Measurements from ENCODE around the gene FBXL7.

The FBXL7 gene

DNA sequence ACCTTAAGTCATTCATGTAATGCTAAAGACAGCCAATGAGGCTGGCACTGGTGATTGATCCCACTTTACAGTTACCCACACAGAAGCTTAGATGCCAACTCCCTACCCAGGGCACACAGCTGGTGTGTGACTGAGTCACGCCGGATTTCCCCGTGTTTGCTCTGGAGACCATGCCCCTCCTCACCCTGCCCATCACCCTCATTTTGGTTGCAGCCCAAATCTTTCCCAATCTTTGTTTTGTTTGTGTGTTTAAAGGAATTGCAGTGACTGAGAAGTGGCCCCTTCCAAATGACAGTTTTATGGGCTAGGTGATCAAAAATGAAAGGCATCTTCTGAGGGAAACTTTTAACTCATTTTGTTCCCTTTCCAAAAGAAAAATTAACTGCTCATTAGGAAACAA is 10.9 kb downstream of the FBXL7 start:
- no peak for TF ChIP-seq EZH2phosphoT487 (IDR thresholded peaks at IDR 0.05; ENCODE audit: borderline replicate concordance)
- TF ChIP-seq, protein P1, sequence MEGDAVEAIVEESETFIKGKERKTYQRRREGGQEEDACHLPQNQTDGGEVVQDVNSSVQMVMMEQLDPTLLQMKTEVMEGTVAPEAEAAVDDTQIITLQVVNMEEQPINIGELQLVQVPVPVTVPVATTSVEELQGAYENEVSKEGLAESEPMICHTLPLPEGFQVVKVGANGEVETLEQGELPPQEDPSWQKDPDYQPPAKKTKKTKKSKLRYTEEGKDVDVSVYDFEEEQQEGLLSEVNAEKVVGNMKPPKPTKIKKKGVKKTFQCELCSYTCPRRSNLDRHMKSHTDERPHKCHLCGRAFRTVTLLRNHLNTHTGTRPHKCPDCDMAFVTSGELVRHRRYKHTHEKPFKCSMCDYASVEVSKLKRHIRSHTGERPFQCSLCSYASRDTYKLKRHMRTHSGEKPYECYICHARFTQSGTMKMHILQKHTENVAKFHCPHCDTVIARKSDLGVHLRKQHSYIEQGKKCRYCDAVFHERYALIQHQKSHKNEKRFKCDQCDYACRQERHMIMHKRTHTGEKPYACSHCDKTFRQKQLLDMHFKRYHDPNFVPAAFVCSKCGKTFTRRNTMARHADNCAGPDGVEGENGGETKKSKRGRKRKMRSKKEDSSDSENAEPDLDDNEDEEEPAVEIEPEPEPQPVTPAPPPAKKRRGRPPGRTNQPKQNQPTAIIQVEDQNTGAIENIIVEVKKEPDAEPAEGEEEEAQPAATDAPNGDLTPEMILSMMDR (conservative IDR thresholded peaks at IDR 0.05; ENCODE audit: low read length), result no peak
- Histone ChIP-seq H3K9ac (ENCODE audit: low read depth, low read length, poor library complexity, severe bottlenecking) (no peak overlapping the region), H3K27me3 (ENCODE audit: insufficient read depth, low read length, poor library complexity, severe bottlenecking) (no peaks in the 10 kb centered on the region), H3K79me2 (ENCODE audit: insufficient read depth, low read length) (no peaks in the 10 kb centered on the region), H3K4me3 (ENCODE audit: low read length, poor library complexity, severe bottlenecking) (no peak overlapping the region), H3K4me2 (ENCODE audit: low read depth, low read length, poor library complexity, severe bottlenecking) (no peak overlapping the region), H3K4me1 (ENCODE audit: insufficient read depth, low read length, poor library complexity, severe bottlenecking) (no peaks in the 10 kb centered on the region), H3F3A (ENCODE audit: low read depth) (no peaks in the 10 kb centered on the region), H3K9me3 (ENCODE audit: insufficient read depth, low read depth, low read length) (no peaks in the 10 kb centered on the region), H3K9me2 (replicated peaks; ENCODE audit: low read depth, low read length) (no peaks in the 10 kb centered on the region), H3K36me3 (ENCODE audit: insufficient read depth, low read length) (no peaks in the 10 kb centered on the region), H2AFZ (ENCODE audit: low read length) (no peak overlapping the region), H4K20me1 (ENCODE audit: insufficient read depth, low read length, poor library complexity, severe bottlenecking) (no peaks in the 10 kb centered on the region)

DNA sequence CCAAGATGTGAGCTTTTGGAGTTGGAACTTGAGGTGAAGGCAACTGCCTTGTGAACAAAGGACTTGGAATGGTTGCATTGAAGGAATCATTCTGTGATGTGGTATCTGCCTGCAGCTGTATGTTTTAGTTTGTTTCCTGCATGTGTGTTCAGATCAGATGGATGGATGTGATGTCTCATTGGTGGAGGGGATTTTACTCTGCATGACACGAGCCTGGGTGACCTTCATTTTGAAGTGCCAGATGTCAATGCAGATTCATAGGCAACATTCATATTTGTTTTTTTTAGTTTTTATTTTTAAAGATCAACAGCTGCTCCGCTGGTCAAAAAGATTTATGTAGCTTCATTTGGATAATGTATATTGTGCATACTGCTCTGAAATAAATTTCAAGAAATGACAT is 13.5 kb downstream of the FBXL7 start:
- no peaks in the 10 kb centered on the region for H3K9me2 ChIP-seq (replicated peaks; ENCODE audit: low read depth, low read length)
- H3K27me3 ChIP-seq (ENCODE audit: insufficient read depth, low read length, poor library complexity, severe bottlenecking), result no peaks in the 10 kb centered on the region
- no peaks in the 10 kb centered on the region; the same call in 1 of the 2 replicates for H3K9me3 ChIP-seq (ENCODE audit: insufficient read depth, low read depth, low read length)
- no peaks in the 10 kb centered on the region for H3K36me3 ChIP-seq (ENCODE audit: insufficient read depth, low read length)
- no peak overlapping the region for H3K4me3 ChIP-seq (ENCODE audit: low read length, poor library complexity, severe bottlenecking)
- no peaks in the 10 kb centered on the region for H3F3A ChIP-seq (ENCODE audit: low read depth)
- H3K79me2 ChIP-seq (ENCODE audit: insufficient read depth, low read length), result no peaks in the 10 kb centered on the region
- no peak overlapping the region for H3K9ac ChIP-seq (ENCODE audit: low read depth, low read length, poor library complexity, severe bottlenecking)
- TF ChIP-seq EZH2phosphoT487 (IDR thresholded peaks at IDR 0.05; ENCODE audit: borderline replicate concordance), result no peak
- TF ChIP-seq, protein P1 (conservative IDR thresholded peaks at IDR 0.05; ENCODE audit: low read length), result no peak
- H3K4me1 ChIP-seq (ENCODE audit: insufficient read depth, low read length, poor library complexity, severe bottlenecking), result no peaks in the 10 kb centered on the region
- no peak overlapping the region for H3K4me2 ChIP-seq (ENCODE audit: low read depth, low read length, poor library complexity, severe bottlenecking)
- no peak overlapping the region for H2AFZ ChIP-seq (ENCODE audit: low read length)
- H4K20me1 ChIP-seq (ENCODE audit: insufficient read depth, low read length, poor library complexity, severe bottlenecking), result no peaks in the 10 kb centered on the region

DNA sequence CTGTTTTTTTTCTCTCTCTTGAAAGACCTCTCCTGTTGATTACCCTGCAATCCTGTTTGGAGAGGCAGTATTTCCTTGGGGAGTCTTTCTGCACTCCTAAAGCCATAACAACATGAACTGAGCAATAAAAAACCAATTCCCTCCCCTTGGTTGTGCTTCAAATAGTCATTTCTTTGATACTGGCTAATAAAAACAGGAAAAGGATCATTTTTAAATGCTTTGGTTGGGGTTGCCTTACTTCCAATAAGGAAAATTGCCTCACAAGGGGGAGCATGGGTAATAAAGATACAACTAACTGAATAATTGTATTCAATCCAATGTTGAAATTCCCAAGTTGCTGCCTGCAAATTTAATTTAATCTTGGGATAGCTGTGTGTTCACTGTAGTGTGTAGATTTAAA is 13.9 kb downstream of the FBXL7 start:
- Histone ChIP-seq H3K36me3 (ENCODE audit: insufficient read depth, low read length) (no peaks in the 10 kb centered on the region), H4K20me1 (ENCODE audit: insufficient read depth, low read length, poor library complexity, severe bottlenecking) (no peaks in the 10 kb centered on the region), H2AFZ (ENCODE audit: low read length) (no peak overlapping the region), H3K79me2 (ENCODE audit: insufficient read depth, low read length) (no peaks in the 10 kb centered on the region), H3K9me2 (replicated peaks; ENCODE audit: low read depth, low read length) (no peaks in the 10 kb centered on the region), H3K4me2 (ENCODE audit: low read depth, low read length, poor library complexity, severe bottlenecking) (no peak overlapping the region), H3K4me1 (ENCODE audit: insufficient read depth, low read length, poor library complexity, severe bottlenecking) (no peaks in the 10 kb centered on the region), H3F3A (ENCODE audit: low read depth) (no peaks in the 10 kb centered on the region), H3K9me3 (ENCODE audit: insufficient read depth, low read depth, low read length) (no peaks in the 10 kb centered on the region; the same call in 1 of the 2 replicates), H3K27me3 (ENCODE audit: insufficient read depth, low read length, poor library complexity, severe bottlenecking) (no peaks in the 10 kb centered on the region), H3K9ac (ENCODE audit: low read depth, low read length, poor library complexity, severe bottlenecking) (no peak overlapping the region), H3K4me3 (ENCODE audit: low read length, poor library complexity, severe bottlenecking) (no peak overlapping the region)
- TF ChIP-seq, protein P1 (conservative IDR thresholded peaks at IDR 0.05; ENCODE audit: low read length), result no peak
- no peak for TF ChIP-seq EZH2phosphoT487 (IDR thresholded peaks at IDR 0.05; ENCODE audit: borderline replicate concordance)
